ENCODE results near the gene FAM171A2.
"Not testable (repeated sequence)": the region's sequence is repeated elsewhere in the genome, so short reads cannot be mapped to it uniquely, and the experiment has no call there.

The FAM171A2 gene

DNA sequence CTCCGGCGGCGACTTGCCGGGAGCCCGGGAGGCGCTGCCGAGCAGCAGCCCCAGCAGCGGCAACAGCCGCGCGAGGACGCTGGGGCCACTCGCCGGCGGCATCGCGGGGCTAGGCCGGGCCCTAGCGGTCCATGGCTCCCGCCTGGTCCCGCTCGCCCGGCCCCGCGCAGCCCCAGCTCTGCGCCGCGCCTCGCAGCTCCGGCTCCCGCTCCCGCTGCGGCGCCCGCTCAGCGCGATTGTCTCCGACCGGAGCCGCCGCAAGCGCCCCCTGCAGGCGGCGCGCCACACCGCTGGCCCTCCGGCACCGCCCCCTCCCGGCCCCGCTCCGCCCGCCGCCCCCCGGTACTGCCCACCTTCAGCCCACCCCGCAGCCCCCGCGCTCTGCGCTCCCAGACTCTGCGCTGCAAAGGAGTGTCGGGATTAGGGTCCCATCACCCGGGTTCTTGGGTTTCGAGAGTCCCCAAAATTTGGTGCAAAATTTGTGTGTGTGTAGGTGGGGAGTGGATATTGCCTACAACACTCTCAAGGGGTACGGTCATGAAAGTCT is at the start of gene FAM171A2:
Gene FAM171A2 (minus strand): TSS at position 241 of the 547 bp plus-strand sequence. CDS start 139 bp downstream, at position 102.
- DNase-seq = peak; percentile 51

DNA sequence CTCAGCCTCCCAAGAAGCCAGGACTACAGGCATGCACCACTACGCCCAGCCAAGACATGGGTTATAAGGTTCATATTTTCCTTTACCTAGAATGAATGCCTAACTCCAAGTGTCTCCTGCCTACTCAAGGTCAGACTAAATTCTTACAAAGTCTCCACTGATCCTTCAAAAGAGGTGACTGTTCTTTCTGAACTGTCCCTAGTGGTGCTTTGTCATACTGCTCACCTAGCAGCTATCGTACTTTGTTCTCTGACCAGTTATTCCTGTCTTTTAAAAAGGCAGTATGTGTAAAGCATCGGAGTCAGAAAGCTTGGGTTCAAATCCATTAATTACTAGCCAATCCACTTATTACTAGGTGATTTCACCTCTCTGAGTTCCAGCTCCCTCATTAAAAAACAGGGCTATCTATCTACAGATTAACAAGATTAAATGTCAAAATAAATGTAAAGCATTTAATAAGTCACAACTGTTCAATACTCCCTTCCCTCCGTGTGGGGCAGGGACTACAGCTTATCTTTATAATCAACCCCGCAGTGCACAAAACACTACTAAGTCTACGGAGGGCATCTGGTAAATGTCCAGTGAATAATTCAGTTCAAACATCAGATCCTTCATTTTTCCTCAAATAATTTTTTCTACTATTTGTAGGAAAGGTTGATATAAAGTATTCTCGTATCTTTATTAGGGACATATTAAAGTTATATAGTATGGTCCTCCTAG is 45.8 kb upstream of the FAM171A2 start:
- no peak for DNase-seq

DNA sequence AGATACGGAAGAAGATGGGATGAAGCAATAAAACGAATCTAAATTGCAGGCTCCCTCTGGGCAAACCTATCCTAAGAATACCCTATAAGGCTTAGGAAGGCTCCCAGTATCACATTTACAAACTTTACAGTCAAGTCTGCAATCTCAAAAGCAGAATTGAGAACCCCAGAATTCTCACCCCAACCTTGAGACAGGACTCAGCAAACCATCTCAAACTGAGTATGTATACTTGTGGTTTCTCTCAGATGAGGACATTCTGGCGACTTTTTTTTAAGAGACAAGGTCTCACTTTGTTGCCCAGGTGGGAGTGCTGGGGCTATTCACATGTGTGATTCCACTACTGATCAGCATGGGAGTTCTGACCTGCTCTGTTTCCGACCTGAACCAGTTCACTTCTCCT is 45.1 kb upstream of the FAM171A2 start:
- no peak for DNase-seq

DNA sequence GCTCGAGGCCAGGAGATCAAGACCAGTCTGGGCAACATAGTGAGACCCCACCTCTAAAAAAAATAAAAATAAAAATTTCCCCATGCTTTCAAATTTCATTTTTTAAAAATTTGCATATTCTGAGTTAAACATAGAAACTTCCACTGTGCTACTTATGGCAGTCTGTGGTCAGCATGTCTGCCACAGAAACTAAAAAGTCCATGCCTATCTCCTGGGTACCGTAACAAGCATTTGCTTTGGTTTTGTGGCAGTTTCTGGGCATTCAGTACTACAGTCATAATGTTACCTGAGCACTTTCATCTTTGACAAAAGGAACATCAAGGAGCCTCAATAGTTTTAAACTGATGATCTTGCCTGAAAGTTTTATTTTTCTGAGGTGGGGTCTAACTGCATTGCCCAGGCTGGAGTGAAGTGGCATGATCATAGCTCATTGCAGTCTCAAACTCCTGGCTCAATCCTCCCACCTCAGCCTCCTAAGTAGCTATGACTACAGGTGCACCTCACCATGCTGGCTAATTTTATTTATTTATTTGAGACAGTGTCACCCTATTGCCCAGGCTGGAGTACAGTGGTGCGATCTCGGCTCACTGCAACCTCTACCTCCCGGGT is 39.0 kb upstream of the FAM171A2 start:
- DNase-seq = no peak

DNA sequence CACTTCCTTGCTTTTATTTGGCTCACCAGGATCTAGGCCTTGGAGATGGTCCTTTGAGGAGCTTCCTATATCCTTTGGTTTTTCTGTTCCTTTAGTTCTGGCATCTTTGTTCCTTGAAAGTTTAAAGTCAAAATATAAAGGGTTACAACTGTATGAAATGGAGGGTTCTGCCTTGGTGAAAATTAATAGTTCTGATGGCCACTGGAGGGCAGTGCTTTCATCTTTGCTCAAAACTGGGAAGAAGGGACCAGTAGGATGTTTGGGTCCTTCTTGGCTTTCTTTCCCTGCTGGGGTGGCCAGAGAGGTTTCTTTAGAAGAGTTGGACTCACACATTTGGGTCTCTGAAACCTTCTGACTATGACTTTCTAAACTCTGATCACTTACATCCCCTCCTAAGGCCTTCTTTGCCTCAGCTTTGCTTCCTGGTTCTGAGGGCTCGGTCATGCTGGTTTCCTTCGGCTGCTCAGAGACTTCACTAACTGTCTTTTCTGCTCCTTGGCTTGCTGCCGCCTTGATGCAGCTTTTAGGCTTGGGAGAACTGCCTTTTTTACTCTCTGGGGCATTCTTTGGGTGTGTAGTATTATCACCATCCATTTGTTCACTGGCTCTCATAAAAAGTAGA is 36.7 kb upstream of the FAM171A2 start:
- no peak for DNase-seq

DNA sequence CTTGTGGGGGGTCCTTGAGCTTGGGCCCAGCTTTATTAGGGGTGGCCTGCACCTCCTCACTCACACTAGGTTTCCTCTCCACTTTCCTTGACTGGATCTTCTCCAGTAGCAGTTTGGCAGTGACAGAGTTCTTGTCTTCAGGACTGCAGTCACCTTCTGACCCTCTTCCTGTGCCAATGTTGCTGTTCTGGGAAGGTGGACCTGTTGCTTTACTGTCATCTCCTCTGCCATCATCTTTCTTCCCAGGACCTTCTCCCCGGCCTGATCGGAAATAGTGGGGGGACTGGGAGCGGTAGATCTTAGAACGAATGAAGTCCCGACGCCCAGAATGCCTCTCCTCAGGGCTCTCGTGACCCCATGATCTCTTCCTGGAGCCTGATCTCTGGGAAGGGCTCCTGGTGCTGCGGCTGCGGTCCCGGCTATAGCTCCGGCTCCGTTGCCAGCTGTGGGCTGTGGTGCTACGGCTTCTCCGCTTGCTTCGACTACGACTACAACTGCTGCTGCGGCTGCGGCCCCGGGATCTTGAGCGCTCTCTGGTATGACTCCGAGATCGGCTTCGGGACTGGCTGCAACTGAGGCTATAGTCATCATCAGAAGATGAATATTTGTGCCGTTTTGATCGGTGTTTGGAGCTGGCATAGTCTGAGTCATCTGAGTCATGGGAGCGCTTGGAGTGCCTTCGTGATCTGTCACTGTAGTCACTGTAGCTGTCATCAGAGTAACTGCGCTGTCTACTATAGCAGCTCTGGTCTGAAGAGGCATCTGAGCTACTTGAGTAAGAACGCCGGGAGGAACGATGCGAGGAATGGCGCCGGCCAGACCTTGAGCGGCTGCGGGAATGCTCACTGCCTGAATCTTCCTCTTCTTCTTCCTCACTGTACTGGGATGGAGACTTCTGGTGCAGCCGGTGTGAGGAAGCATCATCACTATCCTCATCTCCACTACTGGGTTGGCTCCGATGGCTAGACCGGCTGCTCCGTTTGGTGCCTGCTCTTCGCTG is 35.3 kb upstream of the FAM171A2 start:
- DNase-seq = no peak

DNA sequence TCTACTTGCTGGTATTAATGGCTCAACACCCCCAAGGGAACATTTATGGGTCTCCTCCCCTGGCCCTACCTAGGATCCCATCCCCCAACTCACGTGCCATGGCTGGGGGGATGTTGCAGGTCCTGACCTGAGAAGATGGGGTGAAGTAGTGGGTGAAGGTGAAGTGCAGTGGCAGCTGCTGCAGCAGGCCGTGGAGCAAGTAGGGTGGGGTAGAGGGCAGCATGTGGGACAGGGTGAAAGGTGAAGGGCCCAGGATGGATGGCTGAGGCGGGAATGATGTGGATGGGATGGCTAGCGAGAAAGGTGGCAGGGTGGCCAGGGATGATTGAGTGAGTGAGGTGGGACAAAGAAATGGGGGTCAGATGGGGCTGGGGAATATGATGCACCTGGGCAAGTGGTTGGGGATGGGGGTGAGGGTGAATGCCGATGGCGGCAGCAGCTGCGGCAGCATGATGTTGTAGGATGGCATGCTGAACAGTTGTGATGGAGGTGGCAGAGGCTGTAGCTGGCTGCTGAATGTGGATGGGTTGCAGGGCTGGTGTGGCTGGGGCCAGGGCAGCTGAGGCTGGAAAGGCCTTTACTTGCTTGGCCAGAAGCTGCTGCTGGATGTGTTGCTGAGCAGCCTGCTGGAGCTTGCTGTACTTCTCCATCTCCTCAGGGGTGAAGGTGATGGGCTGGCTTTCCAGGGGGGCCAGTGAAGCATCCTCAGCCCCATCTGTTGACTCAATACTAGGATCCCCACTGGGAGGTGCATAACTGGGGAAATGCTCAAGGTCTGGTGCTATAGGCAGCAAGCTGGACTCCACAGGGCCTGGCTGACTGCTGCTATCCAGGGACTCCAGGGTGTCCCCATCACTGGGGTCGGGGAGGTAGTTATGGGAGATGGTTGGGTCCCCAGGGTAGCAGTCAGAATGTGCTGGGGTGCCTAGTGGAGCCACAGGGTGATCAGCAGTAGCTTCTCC is 34.1 kb upstream of the FAM171A2 start:
- DNase-seq = no peak

DNA sequence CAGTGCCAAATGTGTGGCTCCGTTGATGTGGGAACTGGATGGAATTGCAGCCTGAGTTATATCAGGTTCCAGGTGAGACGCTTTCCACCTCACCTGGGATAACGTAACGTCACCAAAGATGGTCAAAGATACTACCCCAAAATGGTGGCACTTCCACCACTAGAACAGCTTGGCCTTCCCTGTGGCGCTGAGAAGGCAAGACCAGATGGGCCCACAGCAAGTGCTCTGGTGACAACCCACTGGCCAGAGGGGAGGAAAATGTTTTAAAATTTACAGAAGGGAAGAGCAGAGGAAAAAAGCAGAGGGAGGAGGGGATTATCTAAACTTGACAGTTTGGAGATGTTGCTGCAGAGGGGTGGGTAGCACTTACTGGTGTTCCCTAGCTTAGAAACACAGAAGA is 33.3 kb upstream of the FAM171A2 start:
- DNase-seq = no peak

DNA sequence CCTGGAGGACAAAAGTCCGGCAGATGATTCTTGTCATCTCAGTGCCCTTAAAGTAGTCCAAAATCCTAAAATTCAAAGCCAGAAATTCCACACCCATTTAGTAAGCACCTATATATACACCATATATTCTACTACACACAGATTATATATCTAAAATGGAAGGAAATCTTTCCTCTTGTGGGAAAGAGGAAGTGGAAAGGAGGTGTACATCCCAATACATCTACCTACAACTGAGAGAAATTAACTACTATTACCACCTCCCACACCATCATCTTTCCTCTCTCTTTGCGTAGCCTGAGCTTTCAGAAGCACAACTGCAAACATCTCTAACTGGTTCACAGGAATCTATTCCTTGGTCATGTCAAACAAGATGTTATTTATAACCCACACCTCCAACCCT is 31.2 kb upstream of the FAM171A2 start:
- DNase-seq = no peak

DNA sequence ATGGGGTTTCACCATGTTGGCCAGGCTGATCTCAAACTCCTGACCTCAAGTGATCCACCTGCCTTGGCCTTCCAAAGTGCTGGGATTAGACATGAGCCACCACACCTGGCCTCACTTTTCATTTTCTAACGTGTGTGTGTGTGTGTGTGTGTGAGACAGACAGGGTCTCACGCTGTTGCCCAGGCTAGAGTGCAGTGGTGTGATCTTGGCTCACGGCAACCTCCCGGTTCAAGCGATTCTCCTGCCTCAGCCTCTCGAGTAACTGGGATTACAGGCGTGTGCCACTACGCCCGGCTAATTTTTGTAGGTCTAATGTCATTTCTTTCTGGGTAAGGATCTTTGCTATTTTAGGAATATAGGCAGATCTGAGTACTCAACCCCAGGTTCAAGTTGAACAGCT is 30.5 kb upstream of the FAM171A2 start:
- not testable (repeated sequence) for DNase-seq

DNA sequence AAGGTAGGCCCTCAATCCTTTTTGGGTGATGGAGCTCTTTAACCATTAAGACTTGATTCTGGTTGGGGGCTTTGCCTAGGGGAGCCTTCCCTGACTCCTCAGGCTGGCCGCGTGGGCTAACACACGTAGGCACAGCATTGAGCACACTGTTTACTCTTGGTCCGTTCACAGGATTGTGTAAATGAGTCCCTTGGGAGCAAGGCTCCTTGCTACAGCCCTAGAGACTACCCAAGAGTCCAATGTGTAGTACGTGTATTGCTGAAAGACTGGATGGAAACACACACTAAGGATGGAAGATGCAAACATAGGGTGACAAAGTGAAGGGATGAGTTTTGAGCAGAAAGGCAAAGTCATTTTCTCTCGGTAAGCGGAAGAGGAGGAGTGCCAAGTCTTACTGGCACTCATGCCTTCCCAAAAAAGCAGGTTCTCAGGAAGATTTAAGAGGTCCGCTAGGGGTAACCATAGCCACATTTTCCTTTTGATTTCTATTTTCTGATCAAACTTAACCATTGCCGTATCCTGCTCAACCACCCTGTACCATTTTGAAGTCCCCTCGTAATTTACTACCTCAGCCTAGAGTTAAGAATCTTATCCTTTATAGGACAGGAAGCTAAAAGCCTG is 26.7 kb upstream of the FAM171A2 start:
- DNase-seq = no peak

DNA sequence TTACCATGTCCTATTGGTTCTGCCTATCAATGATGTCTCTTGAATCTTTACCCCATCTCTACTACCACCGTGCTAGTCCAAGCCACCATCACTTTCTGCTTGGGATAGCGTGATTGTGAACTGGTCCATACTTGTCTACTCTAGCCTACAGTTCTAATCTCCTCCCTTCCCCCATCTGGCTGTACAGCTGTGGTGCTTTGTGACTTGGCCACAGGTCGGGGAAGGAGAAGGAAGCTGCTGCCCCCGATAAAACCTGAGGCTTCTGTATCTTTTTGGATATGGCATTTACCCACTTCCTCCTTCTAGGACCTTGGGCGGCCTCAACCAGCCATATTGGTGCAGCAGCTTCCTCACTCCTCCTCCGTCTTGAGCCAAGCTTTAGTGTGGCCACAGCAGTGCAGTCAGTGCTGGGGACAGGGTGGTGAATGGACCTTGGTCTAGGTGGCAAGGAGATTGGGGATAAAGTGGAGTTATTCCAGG is 26.1 kb upstream of the FAM171A2 start:
- DNase-seq = no peak

DNA sequence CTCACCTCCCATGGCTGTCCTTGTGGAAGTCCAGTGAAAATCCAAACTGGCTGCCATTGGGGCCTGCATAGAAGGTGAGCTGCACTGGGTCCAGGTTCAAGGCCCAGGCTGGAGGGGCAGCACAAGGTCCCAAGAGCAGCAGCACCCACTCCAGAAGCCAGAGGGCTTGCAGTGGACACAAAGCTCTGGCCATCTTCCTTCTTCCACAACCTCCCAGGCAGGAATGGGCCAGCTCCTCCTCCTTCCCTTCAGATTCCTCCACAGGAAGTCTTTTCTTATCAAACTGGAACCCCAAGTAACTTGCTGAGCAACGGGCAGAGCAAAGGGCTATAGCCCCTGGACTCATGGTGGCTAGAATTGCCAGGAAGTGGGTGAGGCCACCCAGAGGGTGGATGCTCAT is 25.6 kb upstream of the FAM171A2 start, which contains the start of gene ITGA2B:
Gene ITGA2B (minus strand): TSS at position 369 of the 400 bp plus-strand sequence. CDS start 176 bp downstream, at position 193.
- DNase-seq = no peak

DNA sequence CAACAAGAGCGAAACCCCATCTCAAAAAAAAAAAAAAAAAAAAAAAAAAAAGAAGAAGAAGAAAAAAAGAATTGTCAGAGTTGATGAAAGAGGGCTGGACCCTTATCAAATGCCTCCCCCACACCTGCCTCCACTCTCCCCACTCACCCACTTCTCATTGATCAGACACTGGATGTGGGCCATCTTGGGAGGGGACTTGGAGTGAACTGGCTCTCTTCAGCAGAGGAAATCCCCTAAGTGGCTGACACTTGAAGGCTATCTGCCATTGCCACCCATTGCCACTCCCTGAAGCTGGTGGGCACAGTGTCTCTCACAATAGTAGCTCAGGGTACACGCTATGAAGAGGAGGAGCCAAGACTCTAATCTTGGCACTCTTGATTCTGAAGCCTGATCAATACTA is 24.2 kb upstream of the FAM171A2 start:
- no peak for DNase-seq

DNA sequence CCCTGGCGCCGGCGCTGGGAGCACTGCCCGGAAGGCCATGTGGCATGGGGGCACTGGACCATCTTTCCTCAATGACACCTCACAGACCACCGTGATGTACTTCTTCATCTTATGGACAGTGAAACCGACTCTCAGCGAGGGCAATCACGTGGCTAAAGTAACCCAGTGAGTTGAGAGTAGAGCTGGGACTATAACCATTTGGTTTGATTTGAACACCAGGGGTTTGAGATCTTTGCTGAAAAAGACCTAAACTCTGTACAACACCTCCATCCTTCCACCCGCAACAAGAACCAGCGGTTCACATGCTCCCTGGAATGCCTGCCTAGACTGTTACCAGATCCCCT is 22.5 kb upstream of the FAM171A2 start:
- no peak for DNase-seq

DNA sequence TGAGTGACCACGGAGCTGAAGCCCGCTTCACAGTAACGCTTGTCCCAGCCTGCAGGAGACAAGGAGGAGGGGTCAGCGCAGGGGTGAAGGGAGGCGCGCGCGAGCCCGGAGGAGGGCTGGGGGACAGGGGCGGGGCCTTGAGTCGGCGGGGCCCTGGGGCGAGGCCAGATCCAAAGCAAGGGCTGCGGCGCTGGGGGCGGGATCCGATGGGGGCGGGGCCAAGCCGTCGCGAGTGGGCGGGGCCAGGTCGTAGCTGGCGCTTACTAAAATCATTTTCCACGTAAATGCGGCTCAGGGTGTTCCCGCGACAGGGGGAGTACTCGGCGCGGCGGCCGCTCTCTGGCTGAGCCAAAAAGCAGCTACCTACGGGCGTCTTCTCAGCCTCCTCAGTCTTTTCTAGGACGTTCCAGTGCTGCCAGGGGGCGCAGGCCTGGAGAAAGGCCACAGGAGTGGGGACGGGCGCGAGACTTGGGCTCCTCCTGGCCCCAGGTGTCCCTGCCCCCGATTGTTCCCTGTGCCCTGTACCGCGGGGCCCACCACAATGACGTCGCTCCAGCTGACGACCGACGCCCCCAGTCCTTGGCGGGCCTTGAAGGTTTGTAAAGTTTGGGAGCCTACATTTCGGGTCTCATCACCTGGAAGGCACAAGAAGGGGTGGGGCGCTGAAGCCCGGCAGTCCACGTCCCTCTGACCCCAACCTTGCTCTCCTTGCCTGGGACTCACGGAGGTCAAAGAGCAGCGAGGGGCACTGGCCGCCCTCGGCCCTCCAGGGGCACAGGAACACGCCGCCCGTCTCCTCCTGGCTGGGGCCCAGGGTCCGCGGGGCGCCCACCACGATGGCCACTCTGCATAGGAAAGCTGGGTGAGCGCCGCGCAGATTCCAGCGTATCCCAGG is 21.9 kb upstream of the FAM171A2 start:
- peak; percentile 87 for DNase-seq

DNA sequence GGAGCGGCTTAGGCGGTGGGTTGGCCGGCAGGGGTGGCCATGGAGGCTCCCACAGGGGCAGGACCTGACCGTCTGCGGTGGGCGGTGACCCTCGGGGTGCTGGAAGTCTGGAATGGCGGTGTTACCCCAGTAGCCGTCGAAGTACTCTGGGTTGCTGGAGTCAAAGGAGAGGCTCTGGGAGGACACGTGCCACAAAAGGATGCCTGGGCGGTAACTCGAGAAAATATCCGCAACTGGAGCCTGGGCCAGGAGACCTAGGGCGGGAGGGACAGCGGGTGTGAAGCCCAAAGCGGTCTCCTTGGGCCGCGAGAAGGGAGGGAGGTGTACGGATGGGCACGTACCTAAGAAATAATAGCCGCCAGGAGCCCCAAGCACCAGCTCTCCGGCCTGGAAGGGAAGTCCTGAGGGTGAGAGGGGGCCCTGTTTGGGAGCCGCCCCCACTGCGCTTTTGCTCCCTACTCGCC is 21.2 kb upstream of the FAM171A2 start:
- no peak for DNase-seq

DNA sequence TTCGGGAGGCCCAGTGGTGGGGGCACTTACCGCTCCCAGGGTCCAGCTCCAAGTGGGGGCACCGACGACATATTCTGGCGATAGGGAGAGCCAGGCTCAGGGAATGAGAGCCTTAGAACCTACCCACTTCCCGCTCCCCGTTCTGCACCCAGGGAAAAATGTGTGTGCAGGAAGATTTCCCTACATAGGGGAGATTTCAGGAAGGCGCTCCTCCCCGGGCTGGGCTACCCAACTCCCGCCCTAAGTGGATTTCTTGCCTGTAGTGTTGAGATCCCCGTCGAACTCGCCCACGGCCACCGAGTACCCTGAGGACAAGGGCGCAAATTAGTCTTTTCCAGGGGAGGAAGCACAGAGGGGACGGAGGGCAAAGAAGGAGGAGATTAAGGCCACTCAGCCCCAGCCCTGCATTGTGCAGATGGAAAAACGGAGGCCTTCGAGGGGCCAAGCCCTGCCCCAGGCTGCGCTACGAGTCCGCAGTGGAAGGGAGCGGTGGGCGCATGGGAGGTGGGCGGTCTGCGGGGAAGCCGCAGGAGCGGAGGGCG is 20.7 kb upstream of the FAM171A2 start:
- no peak for DNase-seq

DNA sequence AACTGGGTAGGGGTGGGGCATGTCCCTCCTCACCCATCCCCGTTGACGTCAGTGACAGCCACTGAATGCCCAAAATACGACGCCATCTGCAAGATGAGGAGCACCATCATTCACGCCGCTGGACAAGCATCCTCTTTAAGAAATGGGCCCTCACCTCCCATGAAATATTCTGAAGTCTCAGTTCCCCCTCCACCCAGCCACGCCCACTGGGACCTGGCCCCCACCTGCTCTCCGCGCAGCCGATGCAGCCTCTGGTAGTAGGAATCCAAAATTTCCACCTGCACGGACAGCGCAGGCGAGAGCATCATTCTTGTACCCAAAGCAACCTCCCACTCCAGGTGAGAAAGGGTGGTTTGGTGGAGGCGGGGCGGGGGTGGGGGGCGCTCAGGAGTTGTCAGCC is 20.2 kb upstream of the FAM171A2 start:
- no peak for DNase-seq
